Measurements from ENCODE around the gene PTPRG. TPM values are rescaled to one million over a fixed set of nuclear protein-coding genes. Genes with fewer than 3 reads are reported as not detected.

PTPRG gene
- total RNA-seq, 1 donor from 2014 or later, result 25.2 TPM

DNA sequence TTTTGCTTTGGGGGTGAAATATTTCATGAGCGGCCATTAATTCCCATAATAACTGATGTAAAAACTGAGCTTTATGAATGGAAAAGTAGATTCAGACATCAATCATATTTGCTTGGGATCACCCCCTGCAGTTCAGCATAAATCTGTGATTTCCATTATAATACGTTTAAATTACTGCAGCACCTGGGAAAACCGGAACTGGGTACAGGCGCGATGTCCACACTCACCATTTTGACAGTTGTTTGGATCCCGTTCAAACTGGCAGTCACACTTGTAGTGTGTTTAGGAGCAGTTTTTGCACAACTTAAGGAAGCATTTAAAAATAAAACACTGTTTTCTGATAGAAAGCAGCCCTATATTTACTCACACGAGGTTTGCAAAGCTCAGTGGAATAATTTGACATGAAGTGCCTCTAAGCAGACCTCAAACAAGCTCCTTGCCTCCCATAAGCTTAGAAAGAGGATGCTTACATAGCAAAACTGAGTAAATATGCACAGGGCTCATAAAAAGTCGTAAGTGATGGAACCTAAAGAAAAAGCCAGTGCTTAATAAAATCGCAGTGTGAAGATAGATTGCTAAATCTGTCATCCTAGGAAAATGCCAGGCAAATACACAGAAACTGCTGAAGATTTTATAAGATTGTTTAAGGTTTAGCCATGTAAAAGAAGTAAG lies 377.6 kb downstream of the PTPRG start:
- TF ChIP-seq, protein P1, sequence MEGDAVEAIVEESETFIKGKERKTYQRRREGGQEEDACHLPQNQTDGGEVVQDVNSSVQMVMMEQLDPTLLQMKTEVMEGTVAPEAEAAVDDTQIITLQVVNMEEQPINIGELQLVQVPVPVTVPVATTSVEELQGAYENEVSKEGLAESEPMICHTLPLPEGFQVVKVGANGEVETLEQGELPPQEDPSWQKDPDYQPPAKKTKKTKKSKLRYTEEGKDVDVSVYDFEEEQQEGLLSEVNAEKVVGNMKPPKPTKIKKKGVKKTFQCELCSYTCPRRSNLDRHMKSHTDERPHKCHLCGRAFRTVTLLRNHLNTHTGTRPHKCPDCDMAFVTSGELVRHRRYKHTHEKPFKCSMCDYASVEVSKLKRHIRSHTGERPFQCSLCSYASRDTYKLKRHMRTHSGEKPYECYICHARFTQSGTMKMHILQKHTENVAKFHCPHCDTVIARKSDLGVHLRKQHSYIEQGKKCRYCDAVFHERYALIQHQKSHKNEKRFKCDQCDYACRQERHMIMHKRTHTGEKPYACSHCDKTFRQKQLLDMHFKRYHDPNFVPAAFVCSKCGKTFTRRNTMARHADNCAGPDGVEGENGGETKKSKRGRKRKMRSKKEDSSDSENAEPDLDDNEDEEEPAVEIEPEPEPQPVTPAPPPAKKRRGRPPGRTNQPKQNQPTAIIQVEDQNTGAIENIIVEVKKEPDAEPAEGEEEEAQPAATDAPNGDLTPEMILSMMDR (IDR thresholded peaks at IDR 0.05; ENCODE audit: insufficient read depth, low read length, poor library complexity, severe bottlenecking), result no peak
- Histone ChIP-seq H3K27me3 (ENCODE audit: control insufficient read depth, insufficient read depth, low read length) (no peaks in the 10 kb centered on the region), H3K4me3 (ENCODE audit: low read depth, low read length) (no peak overlapping the region), H3K36me3 (ENCODE audit: control insufficient read depth, insufficient read depth, low read length) (no peaks in the 10 kb centered on the region)
- DNase-seq (ENCODE audit: low read depth), result no peak

DNA sequence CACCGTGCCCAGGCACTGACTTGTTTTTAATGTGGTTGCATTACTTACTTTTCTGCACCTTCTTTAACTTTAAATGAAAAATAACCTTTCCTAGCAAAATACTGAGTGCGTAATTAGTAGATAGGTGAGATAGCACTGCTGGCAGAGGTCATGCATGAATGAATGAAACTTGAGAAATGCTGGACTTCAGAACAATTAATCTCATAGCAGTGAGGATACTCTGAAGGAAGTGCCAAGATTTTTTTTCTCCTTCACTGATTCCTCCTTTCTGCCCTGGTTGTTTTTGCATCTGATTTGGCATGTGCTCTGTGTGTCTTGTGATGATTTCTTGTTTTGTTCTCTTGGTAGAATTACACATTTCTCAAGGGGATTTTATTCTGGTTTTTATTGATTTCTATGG lies 378.9 kb downstream of the PTPRG start:
- no peaks in the 10 kb centered on the region for H3K27me3 ChIP-seq (ENCODE audit: control insufficient read depth, insufficient read depth, low read length)
- H3K36me3 ChIP-seq (ENCODE audit: control insufficient read depth, insufficient read depth, low read length), result no peaks in the 10 kb centered on the region
- DNase-seq (ENCODE audit: low read depth), result no peak
- TF ChIP-seq, protein P1 (IDR thresholded peaks at IDR 0.05; ENCODE audit: insufficient read depth, low read length, poor library complexity, severe bottlenecking), result no peak
- H3K4me3 ChIP-seq (ENCODE audit: low read depth, low read length), result no peak overlapping the region

DNA sequence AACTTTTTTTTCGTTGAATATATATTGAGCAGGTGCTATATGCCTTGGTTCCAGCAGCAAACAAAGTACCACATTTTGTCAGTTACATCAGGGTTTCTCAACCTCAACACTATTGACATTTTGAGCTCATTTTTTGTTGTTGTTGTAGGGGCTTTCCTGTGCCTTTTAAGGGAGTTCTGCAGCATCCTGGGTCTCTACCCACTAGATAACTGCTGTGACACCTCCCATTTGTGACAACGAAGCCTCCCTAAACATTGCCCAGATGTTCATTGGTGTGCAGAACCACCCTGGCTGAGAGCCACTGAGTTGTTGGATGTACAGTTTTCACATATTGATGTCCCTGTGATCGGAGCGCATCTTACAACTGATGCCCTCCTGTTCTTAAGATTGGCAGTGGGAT lies 382.6 kb downstream of the PTPRG start:
- Histone ChIP-seq H3K4me3 (ENCODE audit: low read depth, low read length) (no peak overlapping the region), H3K27me3 (ENCODE audit: control insufficient read depth, insufficient read depth, low read length) (no peaks in the 10 kb centered on the region), H3K36me3 (ENCODE audit: control insufficient read depth, insufficient read depth, low read length) (no peaks in the 10 kb centered on the region)
- TF ChIP-seq, protein P1 (IDR thresholded peaks at IDR 0.05; ENCODE audit: insufficient read depth, low read length, poor library complexity, severe bottlenecking), result no peak
- no peak for DNase-seq (ENCODE audit: low read depth)

GRCh38 chr3:61944726-61945125 lies 383.4 kb downstream of the PTPRG start:
- H3K4me3 ChIP-seq (ENCODE audit: low read depth, low read length), result no peak overlapping the region
- no peaks in the 10 kb centered on the region for H3K36me3 ChIP-seq (ENCODE audit: control insufficient read depth, insufficient read depth, low read length)
- DNase-seq (ENCODE audit: low read depth), result no peak
- TF ChIP-seq, protein P1 (IDR thresholded peaks at IDR 0.05; ENCODE audit: insufficient read depth, low read length, poor library complexity, severe bottlenecking), result no peak
- no peaks in the 10 kb centered on the region for H3K27me3 ChIP-seq (ENCODE audit: control insufficient read depth, insufficient read depth, low read length)

GRCh38 chr3:61945657-61946056 lies 384.3 kb downstream of the PTPRG start:
- H3K4me3 ChIP-seq (ENCODE audit: low read depth, low read length), result no peak overlapping the region
- no peaks in the 10 kb centered on the region for H3K27me3 ChIP-seq (ENCODE audit: control insufficient read depth, insufficient read depth, low read length)
- no peaks in the 10 kb centered on the region for H3K36me3 ChIP-seq (ENCODE audit: control insufficient read depth, insufficient read depth, low read length)
- TF ChIP-seq, protein P1 (IDR thresholded peaks at IDR 0.05; ENCODE audit: insufficient read depth, low read length, poor library complexity, severe bottlenecking), result no peak
- no peak for DNase-seq (ENCODE audit: low read depth)
